Left lung (tissue), 10 donors: Measurements from ENCODE around the gene CDH9. TPM values are rescaled to one million over a fixed set of nuclear protein-coding genes. Genes with fewer than 3 reads are reported as not detected.

Experiments used
- ATAC-seq: fragments of 200-7000 bp; cut with Tn5 transposase; one replicate; pipeline ENCODE4 v1.9.1; 2020; ENCODE audit warnings: moderate library complexity
- DNase-seq, 4 donors: peaks; one replicate each; pipeline ENCODE4 v3.0.0-alpha.2; 2013 to 2020
- H3K27ac ChIP-seq, 2 donors: fragments of 200-600 bp; sonication (generic) in 1 of 2; one replicate each; pipeline versions ENCODE4 v1.5.0 to v1.8.0; 2020 to 2021
- H3K27me3 ChIP-seq, 2 donors: fragments of 200-600 bp; sonication (generic) in 1 of 2; one replicate each; pipeline versions ENCODE4 v1.5.0 to v1.8.0; 2020 to 2021
- H3K36me3 ChIP-seq, 2 donors: fragments of 200-600 bp; sonication (generic) in 1 of 2; one replicate each; pipeline versions ENCODE4 v1.5.0 to v1.8.0; 2020 to 2021
- H3K4me1 ChIP-seq, 2 donors: fragments of 200-600 bp; one replicate each; pipeline ENCODE4 v1.8.0; 2021
- H3K4me3 ChIP-seq, 2 donors: fragments of 200-600 bp; sonication (generic) in 1 of 2; one replicate each; pipeline versions ENCODE4 v1.5.0 to v1.8.0; 2020 to 2021; ENCODE audit warnings: mild to moderate bottlenecking in 1 of 2
- H3K9me3 ChIP-seq, 2 donors: fragments of 200-600 bp; sonication (generic) in 1 of 2; one replicate each; pipeline versions ENCODE4 v1.5.0 to v1.8.0; 2020 to 2021
- CTCF ChIP-seq, 2 donors: fragments of 200-600 bp; sonication (generic) in 1 of 2; IDR thresholded peaks; one replicate each; pipeline versions ENCODE4 v1.5.0 to v1.8.0; 2021; ENCODE audit warnings: antibody characterized with exemption in 2 of 2
- intact Hi-C, 2 donors: fragments of 100-400 bp; cut with DNase I; formaldehyde crosslinking; loops; one replicate each; pipeline versions ENCODE4 v1.11.2 to v1.14.2; 2022
- polyA plus RNA-seq, 6 donors: library from polyadenylated mRNA; unstranded; fragments of 120-200 nt; gene quantifications; one replicate each; pipeline ENCODE4 v1.2.1, GENCODE V29; 2013; ENCODE audit not compliant: insufficient read length in 6 of 6
- total RNA-seq, 2 donors: library from RNA; stranded (reverse); fragmentation: NEBNext Ultra II Directional; extraction: Animal tissue kit (Norgen Biotek cat#: 25700); gene quantifications; one replicate each; pipeline ENCODE4 v1.2.1, GENCODE V29; 2021
- donor health status: DM: no; HTN: yes; CAD: no.
- donor health status: DM: no; HTN: no; CAD: no.

The CDH9 gene
- total and polyA plus RNA-seq, 8 donors, result 0.09 to 0.20 (median 0.13) TPM; not detected in 4

GRCh38 chr5:27026063-27026462 lies 12.3 kb downstream of the CDH9 start:
- intact Hi-C loops, result no loop called here

DNA sequence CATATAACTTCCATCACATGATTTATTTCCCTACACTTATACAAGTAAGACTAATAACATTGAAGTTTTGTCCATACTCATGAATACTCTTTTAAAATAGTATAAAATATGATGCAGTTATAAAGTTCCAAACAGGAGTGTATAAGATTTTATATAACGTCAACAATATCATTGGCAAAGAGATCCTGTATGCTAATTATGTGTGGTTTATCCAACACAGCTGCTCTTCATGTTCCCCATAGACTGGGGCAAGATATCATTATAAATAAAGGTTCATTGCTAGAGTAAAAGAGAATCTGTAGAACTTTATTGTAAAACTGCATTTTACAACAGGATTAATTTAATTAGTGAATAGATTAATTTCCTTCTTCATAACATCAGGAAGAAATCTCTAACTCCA lies 16.9 kb downstream of the CDH9 start:
- H3K4me1 ChIP-seq, result no peaks in the 10 kb centered on the region
- DNase-seq (peak in 2 of 4 donors; percentile 64), ATAC-seq (no peak)
- no peaks in the 10 kb centered on the region for H3K27me3 ChIP-seq
- no peaks in the 10 kb centered on the region for H3K36me3 ChIP-seq
- no peak overlapping the region for H3K4me3 ChIP-seq
- TF ChIP-seq CTCF (IDR thresholded peaks at IDR 0.05), result no peak
- intact Hi-C loops, result no loop called here
- no peaks in the 10 kb centered on the region for H3K9me3 ChIP-seq
- H3K27ac ChIP-seq, result no peak overlapping the region

More at GRCh38 chr5:27026063-27026462, 12.3 kb downstream of the CDH9 start:
- H3K27ac ChIP-seq, result no peak overlapping the region
- DNase-seq (no peak), ATAC-seq (no peak)
- H3K4me1 ChIP-seq, result no peaks in the 10 kb centered on the region
- no peaks in the 10 kb centered on the region for H3K9me3 ChIP-seq
- no peak for TF ChIP-seq CTCF (IDR thresholded peaks at IDR 0.05)
- no peaks in the 10 kb centered on the region for H3K36me3 ChIP-seq
- H3K4me3 ChIP-seq, result no peak overlapping the region
- H3K27me3 ChIP-seq, result no peaks in the 10 kb centered on the region

DNA sequence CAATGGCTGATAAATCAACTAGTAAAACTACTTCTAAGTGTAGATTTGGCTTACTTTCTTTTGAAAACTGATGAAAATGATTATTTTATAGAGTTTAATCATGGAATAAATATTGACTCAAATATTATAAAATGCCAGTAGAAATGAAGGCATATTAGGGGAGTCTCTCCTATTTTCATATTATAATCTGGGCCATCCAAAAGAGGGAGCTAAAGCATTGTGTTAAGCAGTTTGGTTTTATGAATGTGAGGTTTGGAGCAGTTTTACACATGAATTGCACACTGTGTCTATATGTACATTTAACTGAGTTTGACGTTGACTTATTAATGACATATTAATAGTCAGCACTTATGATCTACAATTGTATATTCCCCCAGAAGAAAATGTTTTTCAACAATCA lies 17.4 kb downstream of the CDH9 start:
- H3K27ac ChIP-seq, result no peak overlapping the region
- H3K9me3 ChIP-seq, result no peaks in the 10 kb centered on the region
- no peak for TF ChIP-seq CTCF (IDR thresholded peaks at IDR 0.05)
- H3K4me1 ChIP-seq, result no peaks in the 10 kb centered on the region
- no peaks in the 10 kb centered on the region for H3K36me3 ChIP-seq
- ATAC-seq (no peak), DNase-seq (peak in 1 of 4 donors; percentile 51)
- H3K4me3 ChIP-seq, result no peak overlapping the region
- intact Hi-C loops, result no loop called here
- H3K27me3 ChIP-seq, result no peaks in the 10 kb centered on the region

- H3K36me3 ChIP-seq, result no peaks in the 10 kb centered on the region
- TF ChIP-seq CTCF (IDR thresholded peaks at IDR 0.05), result no peak
- intact Hi-C loops, result no loop called here
- ATAC-seq (no peak), DNase-seq (no peak)
- H3K4me1 ChIP-seq, result peaks cover 0 to 3% of the 10 kb centered on the region in 2 donors
- H3K27me3 ChIP-seq, result no peaks in the 10 kb centered on the region
- H3K9me3 ChIP-seq, result no peaks in the 10 kb centered on the region
- no peak overlapping the region for H3K4me3 ChIP-seq
- no peak overlapping the region for H3K27ac ChIP-seq
Observed at GRCh38 chr5:27015758-27016157, 22.6 kb downstream of the CDH9 start.

DNA sequence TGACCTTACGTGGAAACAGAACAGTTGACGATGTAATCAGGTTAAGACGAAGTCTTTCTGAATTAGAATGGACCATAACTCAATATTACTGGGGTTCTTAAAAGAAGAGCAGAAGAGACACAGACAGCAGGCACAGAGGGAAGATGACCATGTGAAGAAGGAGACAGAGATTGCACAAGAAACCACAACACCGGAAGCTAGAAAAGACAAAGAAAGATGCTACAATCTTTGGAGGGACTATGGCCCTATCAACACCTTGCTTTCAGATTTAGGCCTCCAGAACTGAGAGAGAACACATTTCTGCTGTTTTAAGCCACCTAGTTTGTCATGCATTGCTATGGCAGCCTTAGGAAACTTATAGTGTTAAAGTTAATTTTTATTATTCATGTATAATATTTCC lies 27.1 kb downstream of the CDH9 start:
- H3K27ac ChIP-seq, result no peak overlapping the region
- H3K4me1 ChIP-seq, result peaks cover 0 to 3% of the 10 kb centered on the region in 2 donors
- intact Hi-C loops, result no loop called here
- ATAC-seq, result no peak
- H3K4me3 ChIP-seq, result no peak overlapping the region
- no peaks in the 10 kb centered on the region for H3K27me3 ChIP-seq
- no peaks in the 10 kb centered on the region for H3K9me3 ChIP-seq
- no peaks in the 10 kb centered on the region for H3K36me3 ChIP-seq
- TF ChIP-seq CTCF (IDR thresholded peaks at IDR 0.05), result no peak
- no peak for DNase-seq
